Measurements from ENCODE around the gene KIRREL3. TPM values are rescaled to one million over a fixed set of nuclear protein-coding genes. Genes with fewer than 3 reads are reported as not detected.

Gene KIRREL3
- total and polyA plus RNA-seq, 12 donors, result 0.13 to 0.58 (median 0.30) TPM

DNA sequence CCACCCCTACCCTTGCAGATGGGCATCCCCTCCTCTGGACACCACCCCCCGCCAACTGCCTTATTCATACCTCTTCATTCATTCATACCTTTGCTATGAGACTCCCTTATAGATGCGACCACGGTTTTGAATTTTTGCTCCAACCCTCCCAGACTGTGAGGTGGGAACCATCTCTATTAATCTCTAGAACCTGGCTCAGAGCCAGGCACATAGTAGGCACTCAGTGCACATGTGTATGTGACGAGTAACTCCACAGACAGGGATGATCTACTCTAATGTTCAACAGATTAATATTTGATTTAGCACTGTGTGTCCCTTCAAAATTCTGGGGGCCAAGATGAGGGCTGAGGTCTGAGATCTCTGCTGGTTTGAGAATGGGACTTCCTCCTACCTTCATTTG lies 424.7 kb downstream of the KIRREL3 start:
- no peak overlapping the region for H3K27ac ChIP-seq
- TF ChIP-seq, protein P1, sequence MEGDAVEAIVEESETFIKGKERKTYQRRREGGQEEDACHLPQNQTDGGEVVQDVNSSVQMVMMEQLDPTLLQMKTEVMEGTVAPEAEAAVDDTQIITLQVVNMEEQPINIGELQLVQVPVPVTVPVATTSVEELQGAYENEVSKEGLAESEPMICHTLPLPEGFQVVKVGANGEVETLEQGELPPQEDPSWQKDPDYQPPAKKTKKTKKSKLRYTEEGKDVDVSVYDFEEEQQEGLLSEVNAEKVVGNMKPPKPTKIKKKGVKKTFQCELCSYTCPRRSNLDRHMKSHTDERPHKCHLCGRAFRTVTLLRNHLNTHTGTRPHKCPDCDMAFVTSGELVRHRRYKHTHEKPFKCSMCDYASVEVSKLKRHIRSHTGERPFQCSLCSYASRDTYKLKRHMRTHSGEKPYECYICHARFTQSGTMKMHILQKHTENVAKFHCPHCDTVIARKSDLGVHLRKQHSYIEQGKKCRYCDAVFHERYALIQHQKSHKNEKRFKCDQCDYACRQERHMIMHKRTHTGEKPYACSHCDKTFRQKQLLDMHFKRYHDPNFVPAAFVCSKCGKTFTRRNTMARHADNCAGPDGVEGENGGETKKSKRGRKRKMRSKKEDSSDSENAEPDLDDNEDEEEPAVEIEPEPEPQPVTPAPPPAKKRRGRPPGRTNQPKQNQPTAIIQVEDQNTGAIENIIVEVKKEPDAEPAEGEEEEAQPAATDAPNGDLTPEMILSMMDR (IDR thresholded peaks at IDR 0.05), result no peak
- peaks cover 0 to 45% (median 25%) of the 10 kb centered on the region in 7 donors for H3K27me3 ChIP-seq
- H3K9me3 ChIP-seq, result no peaks in the 10 kb centered on the region
- ATAC-seq, result no peak
- WGBS, 2 donors, result 88 to 91% methylated on average over 4 of the region's 4 CpGs
- no peak for DNase-seq
- no peak overlapping the region for H3K4me3 ChIP-seq
- no peaks in the 10 kb centered on the region for H3K36me3 ChIP-seq
- intact Hi-C loops (cut with DNase I), result no loop called here
- H3K4me1 ChIP-seq, result no peaks in the 10 kb centered on the region

DNA sequence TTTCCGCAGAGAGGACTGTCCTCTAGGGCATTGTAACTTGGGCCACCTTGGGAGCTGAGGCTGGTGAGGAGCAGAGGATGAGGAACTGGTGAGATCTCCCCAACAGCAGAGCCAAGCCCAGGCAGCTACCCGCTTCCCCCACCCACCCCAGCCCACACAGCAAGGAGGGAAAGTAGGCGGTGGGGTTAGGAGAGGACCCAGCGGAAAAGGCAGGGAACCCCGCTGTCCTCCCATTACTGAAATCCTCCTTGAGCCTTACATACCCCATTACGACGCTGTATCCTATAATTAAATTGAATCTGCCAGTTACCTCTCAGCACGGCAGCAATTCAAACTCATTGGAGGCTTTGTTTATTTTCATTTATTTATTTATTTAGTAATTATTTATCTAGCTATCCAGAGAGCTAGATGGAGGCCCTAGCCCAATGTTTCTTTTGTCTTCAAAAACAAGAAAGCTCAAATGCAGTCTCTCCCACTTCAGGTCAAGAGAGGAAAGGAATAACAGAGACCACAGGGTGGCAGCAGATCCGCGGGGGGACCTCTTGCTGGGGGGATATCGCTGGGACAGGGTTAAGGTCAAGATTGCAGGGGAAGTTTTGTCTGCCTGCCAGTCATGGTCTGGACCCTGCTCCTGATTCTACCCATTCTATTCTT lies 427.1 kb downstream of the KIRREL3 start:
- Histone ChIP-seq H3K27ac (no peak overlapping the region), H3K27me3 (peaks cover 0 to 52% (median 36%) of the 10 kb centered on the region in 7 donors), H3K9me3 (no peaks in the 10 kb centered on the region), H3K4me3 (no peak overlapping the region), H3K36me3 (no peaks in the 10 kb centered on the region), H3K4me1 (no peaks in the 10 kb centered on the region)
- WGBS, 2 donors, result 44 to 51% methylated on average over 11 of the region's 11 CpGs
- DNase-seq (no peak), ATAC-seq (no peak)
- TF ChIP-seq, protein P1 (IDR thresholded peaks at IDR 0.05), result peak in 1 of 9 donors; percentile 6
- intact Hi-C loops (cut with DNase I), result no loop called here

- Histone ChIP-seq H3K9me3 (no peaks in the 10 kb centered on the region), H3K27me3 (peaks cover 0 to 53% (median 42%) of the 10 kb centered on the region in 7 donors), H3K36me3 (no peaks in the 10 kb centered on the region), H3K27ac (no peak overlapping the region), H3K4me1 (no peaks in the 10 kb centered on the region), H3K4me3 (no peak overlapping the region)
- intact Hi-C loops (cut with DNase I), result no loop called here
- WGBS, 2 donors, result 69 to 79% methylated on average over 5 of the region's 5 CpGs
- TF ChIP-seq, protein P1 (IDR thresholded peaks at IDR 0.05), result no peak
- no peak for ATAC-seq
- no peak for DNase-seq
Measured at GRCh38 chr11:126570489-126570888, 430.1 kb downstream of the KIRREL3 start.

DNA sequence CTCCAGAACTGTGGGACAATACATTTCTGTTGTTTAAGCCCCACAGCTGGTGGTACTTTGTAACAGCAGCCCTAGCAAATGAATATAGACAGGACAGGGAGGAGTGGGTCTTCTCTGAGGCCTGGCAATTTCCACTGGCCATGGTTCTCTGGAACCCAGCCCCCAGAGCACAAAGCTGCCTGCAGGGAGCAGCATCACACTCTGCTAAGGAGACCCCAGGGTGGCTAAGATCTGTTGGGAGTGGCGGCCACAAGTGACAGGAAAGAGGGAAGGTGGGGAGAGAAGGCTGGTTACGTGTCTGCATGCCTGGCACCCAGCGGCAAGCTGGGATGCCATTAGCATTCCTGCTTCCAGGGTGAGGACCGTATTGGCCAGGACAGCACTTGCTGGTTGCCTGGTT lies 433.2 kb downstream of the KIRREL3 start:
- TF ChIP-seq, protein P1 (IDR thresholded peaks at IDR 0.05), result no peak
- Histone ChIP-seq H3K27ac (no peak overlapping the region), H3K4me1 (no peaks in the 10 kb centered on the region), H3K36me3 (no peaks in the 10 kb centered on the region), H3K4me3 (no peak overlapping the region), H3K9me3 (no peaks in the 10 kb centered on the region), H3K27me3 (peaks cover 0 to 56% (median 36%) of the 10 kb centered on the region in 7 donors)
- intact Hi-C loops (cut with DNase I), result no loop called here
- no peak for ATAC-seq
- 34 to 39% methylated on average over 4 of the region's 4 CpGs for WGBS, 2 donors
- DNase-seq, result no peak
